Measurements from ENCODE around the gene HAX1.
"Not testable (repeated sequence)": the region's sequence is repeated elsewhere in the genome, so short reads cannot be mapped to it uniquely, and the experiment has no call there.

Gene HAX1

DNA sequence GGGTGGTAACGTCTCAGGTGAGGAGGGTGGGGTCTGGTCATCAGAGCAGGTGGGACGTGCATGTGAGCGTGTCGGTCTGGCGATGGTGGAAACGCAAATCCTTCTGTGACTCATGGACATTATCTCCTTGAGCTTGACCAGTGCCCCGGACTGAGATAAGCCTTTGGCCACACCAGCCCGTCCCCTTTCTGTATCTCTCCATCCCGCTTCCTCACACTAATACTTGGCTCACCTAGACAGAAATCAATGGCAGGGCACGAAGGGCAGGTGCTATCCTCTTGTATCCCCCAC lies 40.6 kb downstream of the HAX1 start:
- Histone ChIP-seq H3K9me3 (replicated peaks; ENCODE audit: insufficient read depth, low read length) (no peaks in the 10 kb centered on the region), H3K27me3 (replicated peaks; ENCODE audit: insufficient read depth, low read length) (no peaks in the 10 kb centered on the region), H2AFZ (ENCODE audit: low read length) (no peak overlapping the region), H3K79me2 (ENCODE audit: low read length) (no peaks in the 10 kb centered on the region), H3K9ac (ENCODE audit: low read length) (no peak overlapping the region), H3K4me3 (ENCODE audit: low read length) (no peak overlapping the region), H4K20me1 (ENCODE audit: insufficient read depth, low read length) (no peaks in the 10 kb centered on the region), H3K36me3 (replicated peaks; ENCODE audit: insufficient read depth, low read length) (no peaks in the 10 kb centered on the region), H3F3A (ENCODE audit: insufficient read depth, low read length) (no peaks in the 10 kb centered on the region), H3K27ac (ENCODE audit: low read length) (no peak overlapping the region), H3K9me2 (replicated peaks; ENCODE audit: insufficient read depth, low read length) (no peaks in the 10 kb centered on the region), H3K4me2 (ENCODE audit: low read depth, low read length) (no peak overlapping the region), H3K4me1 (ENCODE audit: low read length) (no peaks in the 10 kb centered on the region)
- DNase-seq: no peak
- TF ChIP-seq EZH2phosphoT487 (IDR thresholded peaks at IDR 0.05; ENCODE audit: low read length): no peak
- TF ChIP-seq, protein P1, sequence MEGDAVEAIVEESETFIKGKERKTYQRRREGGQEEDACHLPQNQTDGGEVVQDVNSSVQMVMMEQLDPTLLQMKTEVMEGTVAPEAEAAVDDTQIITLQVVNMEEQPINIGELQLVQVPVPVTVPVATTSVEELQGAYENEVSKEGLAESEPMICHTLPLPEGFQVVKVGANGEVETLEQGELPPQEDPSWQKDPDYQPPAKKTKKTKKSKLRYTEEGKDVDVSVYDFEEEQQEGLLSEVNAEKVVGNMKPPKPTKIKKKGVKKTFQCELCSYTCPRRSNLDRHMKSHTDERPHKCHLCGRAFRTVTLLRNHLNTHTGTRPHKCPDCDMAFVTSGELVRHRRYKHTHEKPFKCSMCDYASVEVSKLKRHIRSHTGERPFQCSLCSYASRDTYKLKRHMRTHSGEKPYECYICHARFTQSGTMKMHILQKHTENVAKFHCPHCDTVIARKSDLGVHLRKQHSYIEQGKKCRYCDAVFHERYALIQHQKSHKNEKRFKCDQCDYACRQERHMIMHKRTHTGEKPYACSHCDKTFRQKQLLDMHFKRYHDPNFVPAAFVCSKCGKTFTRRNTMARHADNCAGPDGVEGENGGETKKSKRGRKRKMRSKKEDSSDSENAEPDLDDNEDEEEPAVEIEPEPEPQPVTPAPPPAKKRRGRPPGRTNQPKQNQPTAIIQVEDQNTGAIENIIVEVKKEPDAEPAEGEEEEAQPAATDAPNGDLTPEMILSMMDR (IDR thresholded peaks at IDR 0.05; ENCODE audit: low read length): no peak
- no peak for TF ChIP-seq EZH2 (optimal IDR thresholded peaks at IDR 0.05; ENCODE audit: low read depth, low read length)

GRCh38 chr1:154314226-154314625 lies 41.8 kb downstream of the HAX1 start:
- not testable (repeated sequence) for DNase-seq; H3K9me3 ChIP-seq (replicated peaks; ENCODE audit: insufficient read depth, low read length); H3K27me3 ChIP-seq (replicated peaks; ENCODE audit: insufficient read depth, low read length); H4K20me1 ChIP-seq (ENCODE audit: insufficient read depth, low read length); H3K9me2 ChIP-seq (replicated peaks; ENCODE audit: insufficient read depth, low read length); H3K79me2 ChIP-seq (ENCODE audit: low read length); H3K27ac ChIP-seq (ENCODE audit: low read length); H3K4me2 ChIP-seq (ENCODE audit: low read depth, low read length); H3K36me3 ChIP-seq (replicated peaks; ENCODE audit: insufficient read depth, low read length); H3K9ac ChIP-seq (ENCODE audit: low read length); H3K4me3 ChIP-seq (ENCODE audit: low read length); H2AFZ ChIP-seq (ENCODE audit: low read length); H3K4me1 ChIP-seq (ENCODE audit: low read length); H3F3A ChIP-seq (ENCODE audit: insufficient read depth, low read length)

GRCh38 chr1:154316704-154317103 lies 44.3 kb downstream of the HAX1 start:
- H3K9me2 ChIP-seq (replicated peaks; ENCODE audit: insufficient read depth, low read length): no peaks in the 10 kb centered on the region
- H3K36me3 ChIP-seq (replicated peaks; ENCODE audit: insufficient read depth, low read length): no peaks in the 10 kb centered on the region
- no peaks in the 10 kb centered on the region for H3K4me1 ChIP-seq (ENCODE audit: low read length)
- H3F3A ChIP-seq (ENCODE audit: insufficient read depth, low read length): no peaks in the 10 kb centered on the region
- H3K9me3 ChIP-seq (replicated peaks; ENCODE audit: insufficient read depth, low read length): no peaks in the 10 kb centered on the region
- H3K27me3 ChIP-seq (replicated peaks; ENCODE audit: insufficient read depth, low read length): no peaks in the 10 kb centered on the region
- no peak for DNase-seq
- TF ChIP-seq EZH2phosphoT487 (IDR thresholded peaks at IDR 0.05; ENCODE audit: low read length) (no peak), EZH2 (optimal IDR thresholded peaks at IDR 0.05; ENCODE audit: low read depth, low read length) (no peak)
- TF ChIP-seq, protein P1 (IDR thresholded peaks at IDR 0.05; ENCODE audit: low read length): no peak
- no peak overlapping the region for H3K27ac ChIP-seq (ENCODE audit: low read length)
- no peak overlapping the region for H3K4me2 ChIP-seq (ENCODE audit: low read depth, low read length)
- no peaks in the 10 kb centered on the region for H4K20me1 ChIP-seq (ENCODE audit: insufficient read depth, low read length)
- H3K9ac ChIP-seq (ENCODE audit: low read length): no peak overlapping the region
- H3K79me2 ChIP-seq (ENCODE audit: low read length): no peaks in the 10 kb centered on the region
- H3K4me3 ChIP-seq (ENCODE audit: low read length): no peak overlapping the region
- no peak overlapping the region for H2AFZ ChIP-seq (ENCODE audit: low read length)

DNA sequence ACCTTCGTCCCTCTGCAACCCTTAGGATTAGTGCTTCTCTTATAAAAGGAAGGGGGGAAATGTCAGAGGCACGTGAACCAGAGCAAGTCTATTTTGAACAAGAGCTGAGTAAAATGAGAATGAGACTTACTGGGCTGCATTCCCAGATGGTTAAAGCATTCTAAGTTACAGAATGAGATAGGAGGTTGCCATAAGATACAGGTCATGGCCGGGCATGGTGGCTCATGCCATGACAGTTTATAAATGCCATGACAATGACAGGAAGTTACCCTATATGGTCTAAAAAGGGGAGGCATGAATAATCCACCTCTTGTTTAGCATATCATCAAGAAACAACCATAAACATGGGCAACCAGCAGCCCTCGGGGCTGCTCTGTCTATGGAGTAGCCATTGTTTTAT lies 46.0 kb downstream of the HAX1 start:
- Histone ChIP-seq H3K4me2 (ENCODE audit: low read depth, low read length) (no peak overlapping the region), H3K9me2 (replicated peaks; ENCODE audit: insufficient read depth, low read length) (no peaks in the 10 kb centered on the region), H3K79me2 (ENCODE audit: low read length) (no peaks in the 10 kb centered on the region), H4K20me1 (ENCODE audit: insufficient read depth, low read length) (no peaks in the 10 kb centered on the region), H3K9ac (ENCODE audit: low read length) (no peak overlapping the region), H3F3A (ENCODE audit: insufficient read depth, low read length) (no peaks in the 10 kb centered on the region), H3K27me3 (replicated peaks; ENCODE audit: insufficient read depth, low read length) (no peaks in the 10 kb centered on the region), H3K9me3 (replicated peaks; ENCODE audit: insufficient read depth, low read length) (no peaks in the 10 kb centered on the region), H2AFZ (ENCODE audit: low read length) (no peak overlapping the region), H3K27ac (ENCODE audit: low read length) (no peak overlapping the region), H3K36me3 (replicated peaks; ENCODE audit: insufficient read depth, low read length) (no peaks in the 10 kb centered on the region), H3K4me1 (ENCODE audit: low read length) (no peaks in the 10 kb centered on the region), H3K4me3 (ENCODE audit: low read length) (no peak overlapping the region)
- DNase-seq: no peak
- TF ChIP-seq, protein P1 (IDR thresholded peaks at IDR 0.05; ENCODE audit: low read length): no peak
- no peak for TF ChIP-seq EZH2 (optimal IDR thresholded peaks at IDR 0.05; ENCODE audit: low read depth, low read length)
- no peak for TF ChIP-seq EZH2phosphoT487 (IDR thresholded peaks at IDR 0.05; ENCODE audit: low read length)

Data from MM.1S (cell line).